Measurements from ENCODE around the gene PLCH1.

Gene PLCH1

DNA sequence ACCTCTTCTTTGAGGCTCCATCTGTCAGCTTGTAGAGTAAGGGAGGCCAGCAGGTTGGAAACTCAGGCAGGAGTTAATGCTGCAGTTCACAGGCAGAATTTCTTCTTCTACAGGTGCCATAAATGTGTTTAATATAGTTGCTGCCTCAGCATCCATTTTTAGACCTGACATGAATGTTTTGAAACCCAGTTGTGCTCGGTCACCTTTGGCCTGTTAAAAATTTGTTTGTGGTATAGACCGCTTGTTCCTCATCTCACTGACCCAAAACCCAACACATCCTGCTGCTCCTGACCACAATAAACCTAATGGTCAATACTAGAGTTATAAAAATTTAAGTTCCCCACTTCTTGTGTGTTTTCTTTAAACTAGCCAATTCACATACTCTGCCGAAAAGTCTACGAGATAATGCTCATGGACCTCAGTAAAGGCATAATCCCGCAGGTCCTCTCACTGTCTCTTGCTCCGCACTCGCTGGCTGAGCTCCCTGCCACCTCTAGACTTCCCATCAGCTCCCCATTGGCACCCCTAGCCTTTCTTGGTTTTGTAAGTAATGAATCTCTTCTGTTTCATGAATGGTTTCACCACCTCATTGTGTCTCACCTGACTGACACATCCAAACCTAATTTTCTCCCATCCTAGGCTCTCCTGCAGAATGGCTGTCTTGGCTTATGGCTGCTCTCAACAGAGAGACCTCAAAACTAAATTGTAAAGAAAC, 312.9 kb downstream of the PLCH1 start:
- no peak for FAIRE-seq
- TF ChIP-seq POLR2A (IDR thresholded peaks at IDR 0.05; ENCODE audit: low read depth, low read length), result no peak
- DNase-seq (ENCODE audit: insufficient read length, low spot score), result no peak

DNA sequence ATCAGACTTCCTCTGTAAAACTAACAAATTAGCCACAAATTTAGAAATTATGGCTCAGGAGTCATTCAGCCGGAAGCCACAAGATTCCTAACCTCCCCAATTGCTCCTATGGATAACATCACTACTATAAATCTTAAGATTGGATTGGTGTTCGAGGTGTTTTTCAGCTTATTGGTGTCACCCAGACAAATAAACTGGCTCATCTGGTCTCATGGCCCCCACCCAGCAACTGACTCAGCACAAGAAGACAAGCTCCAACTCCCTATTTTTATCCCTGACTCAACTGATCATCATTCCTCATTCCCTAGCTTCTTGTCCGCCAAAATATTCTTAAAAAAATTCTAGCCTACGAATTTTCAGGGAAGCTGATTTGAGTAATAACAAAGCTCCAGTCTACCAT, 316.3 kb downstream of the PLCH1 start:
- no peak for TF ChIP-seq POLR2A (IDR thresholded peaks at IDR 0.05; ENCODE audit: low read depth, low read length)
- DNase-seq (ENCODE audit: insufficient read length, low spot score) (no peak), FAIRE-seq (peak; percentile 52)

DNA sequence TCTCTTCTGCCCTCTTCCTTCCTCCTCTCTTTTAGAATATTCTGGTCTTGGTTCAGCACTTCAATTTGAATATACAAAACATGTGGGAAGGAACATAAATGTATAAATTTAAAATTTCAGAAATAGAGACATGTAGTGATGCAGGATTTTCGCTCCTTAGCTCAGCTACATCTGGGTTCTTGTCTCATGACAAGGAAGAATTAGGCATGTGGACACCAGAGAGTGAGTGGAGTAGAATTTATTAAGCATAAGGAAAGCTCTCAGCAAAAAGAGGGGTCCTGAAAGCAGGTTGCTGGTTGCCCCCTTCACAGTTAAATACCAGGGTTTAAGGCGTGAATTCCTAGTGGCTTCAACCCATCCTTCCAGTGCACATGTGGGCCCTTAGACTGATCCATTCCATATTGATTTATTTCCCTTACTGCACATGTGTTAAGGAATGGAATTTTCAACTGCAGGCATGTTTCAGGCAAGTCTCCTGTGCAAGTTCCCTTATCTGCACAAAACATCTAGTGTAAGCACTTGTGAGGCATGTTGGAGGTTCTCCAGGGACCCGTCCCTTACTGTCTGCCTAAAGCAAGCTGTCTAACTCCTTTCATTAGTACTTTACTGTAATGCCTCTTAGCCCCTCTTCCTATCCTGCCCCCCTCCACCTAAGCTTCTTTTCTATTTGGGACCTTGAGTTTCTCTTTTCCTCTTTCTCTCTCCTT, 318.2 kb downstream of the PLCH1 start:
- FAIRE-seq (no peak), DNase-seq (ENCODE audit: insufficient read length, low spot score) (no peak)
- TF ChIP-seq POLR2A (IDR thresholded peaks at IDR 0.05; ENCODE audit: low read depth, low read length), result no peak

DNA sequence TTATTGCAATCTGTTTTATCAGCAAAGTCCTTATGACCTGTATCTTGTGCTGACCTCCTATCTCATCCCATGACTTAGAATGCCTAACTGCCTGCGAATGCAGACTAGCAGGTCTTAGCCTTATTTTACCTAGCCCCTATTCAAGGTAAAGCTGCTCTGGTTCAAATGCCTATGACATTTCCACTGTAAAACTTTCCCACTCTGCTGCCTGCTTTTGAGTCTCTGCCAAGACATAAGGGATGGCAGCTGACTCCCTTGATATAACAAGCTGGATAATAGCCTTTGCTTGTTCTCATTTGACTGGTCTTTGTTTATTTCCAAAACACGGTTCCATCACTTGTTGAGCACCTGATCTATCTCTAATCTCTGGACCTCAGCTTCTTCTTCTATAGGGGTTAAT, 319.5 kb downstream of the PLCH1 start:
- DNase-seq (ENCODE audit: insufficient read length, low spot score) (no peak), FAIRE-seq (no peak)
- no peak for TF ChIP-seq POLR2A (IDR thresholded peaks at IDR 0.05; ENCODE audit: low read depth, low read length)

DNA sequence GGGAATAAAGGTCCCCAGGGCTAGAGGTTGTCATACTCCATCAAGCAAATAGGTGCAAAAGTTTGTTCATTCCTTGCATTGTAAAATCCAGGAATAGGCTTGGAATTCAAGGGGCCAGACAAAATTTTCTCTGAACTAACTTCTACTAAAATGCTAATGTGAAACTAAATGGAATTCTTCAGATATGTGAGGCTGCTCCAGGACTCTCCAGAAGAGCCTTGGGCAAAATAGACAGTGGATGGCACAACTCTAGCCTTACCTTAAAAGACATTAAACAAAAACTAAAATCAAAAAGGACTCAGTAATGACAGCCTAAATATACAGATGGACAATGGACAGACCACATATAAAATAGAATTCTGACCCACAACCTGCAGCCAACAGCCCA, 320.6 kb downstream of the PLCH1 start:
- FAIRE-seq, result no peak

DNA sequence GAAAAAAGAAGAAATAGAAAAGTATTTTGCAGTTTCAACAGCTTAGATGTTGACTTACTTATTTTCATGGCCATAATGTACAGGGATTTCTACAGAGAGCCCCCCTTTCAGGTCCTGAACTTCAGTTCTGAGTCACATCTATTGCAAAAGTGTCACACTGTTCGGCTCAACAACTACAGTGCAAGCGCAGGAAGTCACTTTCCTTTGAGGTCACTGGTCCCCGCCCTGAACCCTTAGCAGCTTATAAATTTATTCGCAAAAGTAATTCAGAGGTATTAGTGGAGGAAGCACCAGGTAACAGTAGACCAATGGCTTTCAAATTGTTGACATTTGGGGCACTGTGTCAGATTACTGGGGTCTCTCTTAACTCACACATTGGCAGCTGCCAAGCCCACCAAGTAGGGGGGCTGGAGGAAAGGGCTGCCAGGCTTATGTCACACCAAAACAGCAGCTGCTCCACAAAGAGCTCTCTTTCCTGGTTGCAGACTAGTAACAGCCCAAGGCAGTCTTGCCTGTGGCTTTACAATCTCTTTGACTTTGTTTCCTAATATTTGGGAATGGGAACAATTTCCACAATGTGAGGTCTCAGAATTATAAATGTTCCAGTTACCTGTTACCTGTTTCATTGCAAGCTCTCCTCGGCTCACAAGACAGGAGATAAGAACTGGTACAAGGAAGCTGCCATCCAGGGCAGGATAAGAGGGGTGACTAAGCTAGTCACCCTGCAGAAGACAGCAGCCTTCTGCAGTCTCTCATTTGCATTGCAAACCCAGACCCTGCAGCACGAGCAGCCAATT, 321.1 kb downstream of the PLCH1 start:
- peak; percentile 53 for FAIRE-seq
- no peak for TF ChIP-seq POLR2A (IDR thresholded peaks at IDR 0.05; ENCODE audit: low read depth, low read length)
- DNase-seq (ENCODE audit: insufficient read length, low spot score), result no peak

More for the DNA sequence above, 320.6 kb downstream of the PLCH1 start:
- TF ChIP-seq POLR2A (IDR thresholded peaks at IDR 0.05; ENCODE audit: low read depth, low read length), result no peak
- no peak for DNase-seq (ENCODE audit: insufficient read length, low spot score)

DNA sequence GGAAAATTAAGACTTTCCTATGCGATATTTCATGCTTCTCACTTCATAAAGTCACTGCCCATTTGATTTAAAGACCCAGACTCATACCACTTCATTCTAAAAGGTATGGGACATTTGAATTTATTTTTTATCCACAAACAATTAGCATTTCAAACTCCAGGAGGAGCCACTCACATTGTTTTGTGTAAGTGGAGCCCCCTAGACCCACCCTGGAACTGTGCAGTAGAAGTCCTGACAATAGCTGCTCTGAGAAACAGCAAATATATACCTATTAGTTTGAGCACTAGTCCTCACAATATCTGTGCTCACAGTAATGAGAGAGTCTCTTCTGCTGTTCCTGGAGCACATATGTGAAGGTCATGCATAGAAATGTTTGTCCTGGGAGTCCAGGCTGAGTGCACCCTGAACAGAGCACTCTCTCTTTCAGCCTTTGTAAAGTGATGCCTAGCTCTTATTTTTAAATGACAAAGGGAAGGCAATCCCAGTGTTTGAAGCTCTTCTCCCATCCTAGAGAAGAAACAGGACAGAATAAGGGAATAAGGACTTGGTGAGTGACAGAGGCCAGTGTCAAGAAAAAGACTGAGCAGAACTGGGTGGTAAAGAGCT, 323.9 kb downstream of the PLCH1 start:
- TF ChIP-seq POLR2A (IDR thresholded peaks at IDR 0.05; ENCODE audit: low read depth, low read length), result no peak
- DNase-seq (ENCODE audit: insufficient read length, low spot score), result no peak
- no peak for FAIRE-seq

DNA sequence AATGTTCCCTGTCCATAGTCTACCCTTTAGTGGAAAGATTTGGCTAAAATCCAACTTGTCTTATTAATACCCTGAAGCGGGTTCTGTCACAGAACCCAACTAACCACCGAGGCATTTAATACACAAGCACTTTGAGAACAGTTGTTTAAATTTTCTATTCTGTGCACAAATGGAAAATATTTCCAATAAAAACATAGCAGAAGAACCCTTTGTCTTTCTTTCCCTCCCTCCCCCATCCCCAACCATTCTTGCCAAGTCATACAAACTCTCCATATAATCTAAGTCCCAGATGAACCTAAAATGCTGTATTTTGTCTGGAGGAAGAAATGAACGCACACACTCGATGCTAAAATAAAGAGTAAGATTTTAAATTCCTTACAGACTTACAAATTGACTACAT, 324.5 kb downstream of the PLCH1 start:
- DNase-seq (ENCODE audit: insufficient read length, low spot score), result no peak
- no peak for TF ChIP-seq POLR2A (IDR thresholded peaks at IDR 0.05; ENCODE audit: low read depth, low read length)
- FAIRE-seq, result no peak

DNA sequence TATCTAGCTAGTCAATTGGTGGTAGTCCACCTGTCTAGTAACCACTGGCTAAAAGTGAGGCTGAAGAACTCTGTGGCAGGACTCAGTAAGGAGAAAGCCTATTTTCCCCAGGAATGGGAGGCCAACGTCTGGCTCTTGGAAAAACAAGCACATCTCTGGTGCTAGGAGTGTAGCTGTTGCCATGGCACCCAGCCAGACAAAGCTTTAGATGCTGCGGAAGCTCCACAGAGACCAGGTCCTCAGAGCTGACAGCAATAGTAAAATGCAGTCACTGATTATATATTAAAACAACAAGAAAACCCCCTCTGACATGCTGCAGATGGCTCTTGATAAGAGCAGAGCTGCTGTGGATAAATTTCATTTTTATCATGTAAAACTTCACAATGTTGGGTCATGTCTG, 326.5 kb downstream of the PLCH1 start:
- no peak for DNase-seq (ENCODE audit: insufficient read length, low spot score)
- FAIRE-seq, result no peak
- TF ChIP-seq POLR2A (IDR thresholded peaks at IDR 0.05; ENCODE audit: low read depth, low read length), result no peak

DNA sequence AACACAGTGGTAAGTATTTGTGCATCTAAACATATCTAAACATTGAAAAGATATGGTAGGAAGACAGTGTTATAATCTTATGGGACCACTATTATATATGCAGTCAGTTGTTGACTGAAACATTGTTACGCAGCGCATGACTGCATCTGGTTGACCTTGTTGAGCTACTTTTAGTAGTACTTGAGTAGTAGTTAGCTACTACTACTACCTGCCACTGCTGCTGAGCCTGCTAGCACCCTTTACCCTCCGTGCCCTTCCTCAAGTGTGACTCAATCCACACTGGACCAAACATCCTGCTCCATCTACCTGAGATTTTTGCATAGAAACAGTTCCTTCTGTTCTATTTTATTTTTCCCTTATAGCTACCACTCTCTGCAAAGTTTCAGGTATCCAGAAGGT, 327.8 kb downstream of the PLCH1 start:
- no peak for TF ChIP-seq POLR2A (IDR thresholded peaks at IDR 0.05; ENCODE audit: low read depth, low read length)
- FAIRE-seq, result no peak

DNA sequence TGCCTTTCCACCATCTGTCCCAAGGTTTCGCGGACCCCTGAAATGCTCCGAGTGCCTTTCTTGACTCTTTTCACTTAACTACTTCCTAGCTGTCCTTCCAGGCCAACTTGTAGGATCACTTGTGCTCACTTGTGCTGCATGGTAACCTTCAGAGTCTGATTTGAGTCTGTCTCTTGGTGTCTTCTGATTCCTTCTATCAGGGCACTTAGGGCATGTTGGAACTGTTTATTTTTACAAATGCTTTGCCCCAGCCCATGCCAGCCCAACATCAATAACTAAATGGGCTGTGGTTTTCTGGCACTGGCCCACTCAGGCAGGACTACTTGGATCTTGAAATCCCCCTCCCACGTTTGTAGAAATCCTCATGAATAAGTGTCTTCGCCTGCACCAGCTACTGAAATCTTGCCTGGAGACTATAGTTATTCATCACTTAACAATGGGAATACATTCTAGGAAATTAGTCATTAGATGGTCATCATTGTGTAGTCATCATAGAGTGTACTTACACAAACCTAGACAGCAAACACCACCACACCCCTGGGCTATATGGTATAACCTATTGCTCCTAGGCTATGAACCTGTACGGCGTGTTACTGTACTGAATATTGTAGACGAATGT, 328.3 kb downstream of the PLCH1 start:
- TF ChIP-seq POLR2A (IDR thresholded peaks at IDR 0.05; ENCODE audit: low read depth, low read length), result no peak
- FAIRE-seq, result peak; percentile 81
- DNase-seq (ENCODE audit: insufficient read length, low spot score), result peak; percentile 38

More for the DNA sequence above, 327.8 kb downstream of the PLCH1 start:
- DNase-seq (ENCODE audit: insufficient read length, low spot score), result no peak

DNA sequence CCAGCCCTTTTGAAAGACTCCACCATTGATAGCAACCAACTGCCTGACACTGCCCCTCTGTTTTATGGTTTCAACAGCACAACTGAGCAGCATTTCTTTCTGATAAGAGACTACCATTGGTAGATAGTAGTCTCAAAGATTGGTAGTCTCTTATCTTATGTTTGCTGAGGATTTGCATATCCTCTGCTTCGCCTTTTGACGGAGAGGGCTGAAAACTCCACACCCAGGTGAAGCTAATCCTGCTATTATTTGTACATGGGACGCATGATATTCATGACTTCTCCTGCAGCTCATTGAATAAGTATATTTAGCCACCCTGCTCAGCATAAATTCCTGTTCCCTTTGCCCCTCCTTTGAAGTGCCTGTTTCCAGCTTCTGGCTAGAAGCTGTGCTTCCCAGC, 332.0 kb downstream of the PLCH1 start:
- no peak for TF ChIP-seq POLR2A (IDR thresholded peaks at IDR 0.05; ENCODE audit: low read depth, low read length)
- no peak for DNase-seq (ENCODE audit: insufficient read length, low spot score)
- FAIRE-seq, result no peak

DNA sequence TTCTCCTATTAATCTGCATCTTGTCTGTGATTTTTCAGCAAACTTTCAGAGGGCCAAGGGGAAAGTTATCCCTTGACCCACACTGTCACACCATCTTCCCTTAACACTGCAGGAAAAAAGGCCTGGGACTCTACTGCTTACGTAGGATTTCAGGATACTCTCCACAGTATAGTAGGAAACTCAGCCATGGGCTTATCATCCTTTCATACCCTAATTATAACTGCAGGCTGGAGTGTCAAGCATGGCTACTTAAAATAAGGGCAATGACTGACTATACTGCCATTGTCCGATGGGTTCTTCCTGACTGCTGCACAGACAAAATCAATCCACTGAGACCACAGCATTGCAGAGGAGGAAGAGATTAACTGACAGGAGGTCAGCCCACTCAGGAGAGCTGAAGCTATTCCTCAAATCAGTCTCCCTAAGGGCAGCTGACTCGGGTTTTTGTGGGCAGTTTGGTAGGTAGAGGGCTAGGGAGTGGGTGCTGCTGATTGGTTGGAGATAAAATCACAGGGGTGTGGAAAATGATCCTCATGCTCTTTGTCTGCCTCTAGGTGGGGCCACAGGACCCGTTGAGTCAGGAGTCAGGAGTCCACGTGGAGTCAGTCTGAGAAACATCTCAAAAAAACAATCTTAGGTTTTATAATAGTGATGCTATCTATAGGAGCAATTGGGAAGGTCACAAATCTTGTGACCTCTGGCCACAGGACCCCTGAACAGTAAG, 333.2 kb downstream of the PLCH1 start:
- FAIRE-seq (no peak), DNase-seq (ENCODE audit: insufficient read length, low spot score) (no peak)
- TF ChIP-seq POLR2A (IDR thresholded peaks at IDR 0.05; ENCODE audit: low read depth, low read length), result no peak

Data from H54 (cell line).